ENCODE results near the gene LRRN2. TPM values are rescaled to one million over a fixed set of nuclear protein-coding genes. Genes with fewer than 3 reads are reported as not detected.

The LRRN2 gene
- total RNA-seq, 2 experiments from 2014 or later: not detected

- no peaks in the 10 kb centered on the region for H3K9me3 Mint-ChIP-seq
- no peaks in the 10 kb centered on the region for H3K27me3 Mint-ChIP-seq
- no peaks in the 10 kb centered on the region for H3K4me1 ChIP-seq (ENCODE audit: insufficient read depth, low read length)
- no peak for DNase-seq
- CTCF ChIA-PET: no interaction called here
- H3K4me3 ChIP-seq (ENCODE audit: low read length): no peak overlapping the region
- H3K36me3 Mint-ChIP-seq (ENCODE audit: low read depth): peaks cover 36% of the 10 kb centered on the region
- POLR2A ChIA-PET: no interaction called here
- H3K9me3 ChIP-seq (ENCODE audit: control insufficient read depth in 1 of 2, insufficient read depth in 1 of 2, low read length in 2 of 2): no peaks in the 10 kb centered on the region
- H3K4me3 Mint-ChIP-seq: no peak overlapping the region
- no peaks in the 10 kb centered on the region for H3K27me3 ChIP-seq (ENCODE audit: control insufficient read depth in 1 of 2, insufficient read depth in 2 of 2, low read length in 2 of 2)
- intact Hi-C loops (cut with DNase I, micrococcal nuclease): no loop called here
- H3K27ac ChIP-seq (ENCODE audit: low read depth in 1 of 2, low read length in 2 of 2): no peak overlapping the region
- TF ChIP-seq CTCF (IDR thresholded peaks at IDR 0.05): no peak
- H3K4me1 Mint-ChIP-seq (ENCODE audit: low read depth): no peaks in the 10 kb centered on the region
- H3K27ac Mint-ChIP-seq: no peak overlapping the region
- no peaks in the 10 kb centered on the region for H3K36me3 ChIP-seq (ENCODE audit: insufficient read depth, low read length)
- no peak for ATAC-seq (ENCODE audit: poor library complexity)
Measured at GRCh38 chr1:204599098-204599497, 86.4 kb downstream of the LRRN2 start.

GRCh38 chr1:204598319-204598969 is 87.1 kb downstream of the LRRN2 start:
- peaks cover 38% of the 10 kb centered on the region for H3K36me3 Mint-ChIP-seq (ENCODE audit: low read depth)
- Histone ChIP-seq H3K9me3 (ENCODE audit: control insufficient read depth in 1 of 2, insufficient read depth in 1 of 2, low read length in 2 of 2) (no peaks in the 10 kb centered on the region), H3K27me3 (ENCODE audit: control insufficient read depth in 1 of 2, insufficient read depth in 2 of 2, low read length in 2 of 2) (no peaks in the 10 kb centered on the region), H3K36me3 (ENCODE audit: insufficient read depth, low read length) (no peaks in the 10 kb centered on the region), H3K4me1 (ENCODE audit: insufficient read depth, low read length) (no peaks in the 10 kb centered on the region), H3K4me3 (ENCODE audit: low read length) (no peak overlapping the region), H3K27ac (ENCODE audit: low read depth in 1 of 2, low read length in 2 of 2) (no peak overlapping the region)
- ATAC-seq (ENCODE audit: poor library complexity) (no peak), DNase-seq (no peak)
- CTCF ChIA-PET: no interaction called here
- no peak for TF ChIP-seq CTCF (IDR thresholded peaks at IDR 0.05)
- intact Hi-C loops (cut with DNase I, micrococcal nuclease): no loop called here
- H3K4me3 Mint-ChIP-seq: no peak overlapping the region
- H3K27me3 Mint-ChIP-seq: no peaks in the 10 kb centered on the region
- H3K4me1 Mint-ChIP-seq (ENCODE audit: low read depth): no peaks in the 10 kb centered on the region
- no peak overlapping the region for H3K27ac Mint-ChIP-seq
- H3K9me3 Mint-ChIP-seq: no peaks in the 10 kb centered on the region
- POLR2A ChIA-PET: no interaction called here

GRCh38 chr1:204592246-204592948 is 93.1 kb downstream of the LRRN2 start:
- Mint-ChIP-seq H3K4me3 (no peak overlapping the region), H3K27ac (no peak overlapping the region), H3K27me3 (no peaks in the 10 kb centered on the region), H3K36me3 (ENCODE audit: low read depth) (peaks cover 20% of the 10 kb centered on the region), H3K9me3 (no peaks in the 10 kb centered on the region), H3K4me1 (ENCODE audit: low read depth) (no peaks in the 10 kb centered on the region)
- ATAC-seq (ENCODE audit: poor library complexity) (no peak), DNase-seq (no peak)
- no peaks in the 10 kb centered on the region for H3K4me1 ChIP-seq (ENCODE audit: insufficient read depth, low read length)
- ChIA-PET POLR2A (no interaction called here), CTCF (no interaction called here)
- no peak overlapping the region for H3K27ac ChIP-seq (ENCODE audit: low read depth in 1 of 2, low read length in 2 of 2)
- no peak overlapping the region for H3K4me3 ChIP-seq (ENCODE audit: low read length)
- H3K36me3 ChIP-seq (ENCODE audit: insufficient read depth, low read length): no peaks in the 10 kb centered on the region
- TF ChIP-seq CTCF (IDR thresholded peaks at IDR 0.05): no peak
- H3K9me3 ChIP-seq (ENCODE audit: control insufficient read depth in 1 of 2, insufficient read depth in 1 of 2, low read length in 2 of 2): no peaks in the 10 kb centered on the region
- intact Hi-C loops (cut with DNase I, micrococcal nuclease): no loop called here
- no peaks in the 10 kb centered on the region for H3K27me3 ChIP-seq (ENCODE audit: control insufficient read depth in 1 of 2, insufficient read depth in 2 of 2, low read length in 2 of 2)
